ENCODE data around the gene ACO1.

ACO1 gene

GRCh38 chr9:32347571-32347970, 36.9 kb upstream of the ACO1 start:
- Histone ChIP-seq H3K9me2 (ENCODE audit: low read depth, low read length) (no peaks in the 10 kb centered on the region), H3K4me2 (ENCODE audit: low read length) (no peak overlapping the region), H3F3A (ENCODE audit: insufficient read depth, low read length) (no peaks in the 10 kb centered on the region), H4K20me1 (ENCODE audit: insufficient read depth, low read length) (no peaks in the 10 kb centered on the region), H3K36me3 (ENCODE audit: insufficient read depth, low read length) (no peaks in the 10 kb centered on the region), H3K9me3 (ENCODE audit: low read length) (no peaks in the 10 kb centered on the region), H3K27ac (ENCODE audit: low read depth, low read length, poor library complexity, severe bottlenecking) (no peak overlapping the region), H3K4me3 (ENCODE audit: low read depth, low read length, poor library complexity, severe bottlenecking) (no peak overlapping the region), H3K4me1 (ENCODE audit: insufficient read depth, low read length, severe bottlenecking) (no peaks in the 10 kb centered on the region), H3K27me3 (ENCODE audit: insufficient read depth, low read length) (no peaks in the 10 kb centered on the region), H2AFZ (ENCODE audit: low read length) (no peak overlapping the region), H3K79me2 (ENCODE audit: insufficient read depth, low read length) (no peaks in the 10 kb centered on the region), H3K9ac (ENCODE audit: low read length) (no peak overlapping the region)
- TF ChIP-seq EZH2 (IDR thresholded peaks at IDR 0.05; ENCODE audit: borderline replicate concordance, low read length) (no peak), CTCF (IDR thresholded peaks at IDR 0.05; ENCODE audit: low read length) (no peak)

- H4K20me1 ChIP-seq (ENCODE audit: insufficient read depth, low read length): no peaks in the 10 kb centered on the region
- TF ChIP-seq EZH2 (IDR thresholded peaks at IDR 0.05; ENCODE audit: borderline replicate concordance, low read length) (no peak), CTCF (IDR thresholded peaks at IDR 0.05; ENCODE audit: low read length) (no peak)
- H3K27me3 ChIP-seq (ENCODE audit: insufficient read depth, low read length): no peaks in the 10 kb centered on the region
- H3K36me3 ChIP-seq (ENCODE audit: insufficient read depth, low read length): no peaks in the 10 kb centered on the region
- no peaks in the 10 kb centered on the region for H3K9me2 ChIP-seq (ENCODE audit: low read depth, low read length)
- H3K9ac ChIP-seq (ENCODE audit: low read length): no peak overlapping the region
- H3K9me3 ChIP-seq (ENCODE audit: low read length): no peaks in the 10 kb centered on the region
- H3K27ac ChIP-seq (ENCODE audit: low read depth, low read length, poor library complexity, severe bottlenecking): no peak overlapping the region
- no peaks in the 10 kb centered on the region for H3F3A ChIP-seq (ENCODE audit: insufficient read depth, low read length)
- no peak overlapping the region for H3K4me3 ChIP-seq (ENCODE audit: low read depth, low read length, poor library complexity, severe bottlenecking)
- no peak overlapping the region for H2AFZ ChIP-seq (ENCODE audit: low read length)
- no peaks in the 10 kb centered on the region for H3K4me1 ChIP-seq (ENCODE audit: insufficient read depth, low read length, severe bottlenecking)
- H3K79me2 ChIP-seq (ENCODE audit: insufficient read depth, low read length): no peaks in the 10 kb centered on the region
- H3K4me2 ChIP-seq (ENCODE audit: low read length): no peak overlapping the region
Measured at GRCh38 chr9:32348106-32348695, 36.2 kb upstream of the ACO1 start.

- no peak overlapping the region for H2AFZ ChIP-seq (ENCODE audit: low read length)
- no peaks in the 10 kb centered on the region for H3K9me2 ChIP-seq (ENCODE audit: low read depth, low read length)
- H3K36me3 ChIP-seq (ENCODE audit: insufficient read depth, low read length): no peaks in the 10 kb centered on the region
- TF ChIP-seq EZH2 (IDR thresholded peaks at IDR 0.05; ENCODE audit: borderline replicate concordance, low read length): no peak
- TF ChIP-seq CTCF (IDR thresholded peaks at IDR 0.05; ENCODE audit: low read length): no peak
- H3K79me2 ChIP-seq (ENCODE audit: insufficient read depth, low read length): no peaks in the 10 kb centered on the region
- no peaks in the 10 kb centered on the region for H3F3A ChIP-seq (ENCODE audit: insufficient read depth, low read length)
- H3K27me3 ChIP-seq (ENCODE audit: insufficient read depth, low read length): no peaks in the 10 kb centered on the region
- no peaks in the 10 kb centered on the region for H4K20me1 ChIP-seq (ENCODE audit: insufficient read depth, low read length)
- H3K4me1 ChIP-seq (ENCODE audit: insufficient read depth, low read length, severe bottlenecking): no peaks in the 10 kb centered on the region
- H3K27ac ChIP-seq (ENCODE audit: low read depth, low read length, poor library complexity, severe bottlenecking): no peak overlapping the region
- no peaks in the 10 kb centered on the region for H3K9me3 ChIP-seq (ENCODE audit: low read length)
- H3K9ac ChIP-seq (ENCODE audit: low read length): no peak overlapping the region
- no peak overlapping the region for H3K4me3 ChIP-seq (ENCODE audit: low read depth, low read length, poor library complexity, severe bottlenecking)
- no peak overlapping the region for H3K4me2 ChIP-seq (ENCODE audit: low read length)
Measured at GRCh38 chr9:32349013-32349412, 35.4 kb upstream of the ACO1 start.

Data from OCI-LY1 (cell line).